H1 (cell line): ENCODE data around the gene IKZF5. TPM values are rescaled to one million over a fixed set of nuclear protein-coding genes. Genes with fewer than 3 reads are reported as not detected.

Source experiments
- CTCF ChIA-PET: fragments of 300-600 bp; sonication (Branson Sonifier 250); formaldehyde crosslinking; loops from one replicate; lab custom pipeline; 2021; ENCODE audit not compliant: partially characterized antibody; lab: Charles Lee
- POLR2A ChIA-PET: fragments of 300-600 bp; sonication (Branson Sonifier 250); formaldehyde crosslinking; loops from one replicate; lab custom pipeline; 2021; ENCODE audit warnings: inconsistent platforms; ENCODE audit not compliant: partially characterized antibody; lab: Charles Lee
- DNase-seq, 2 experiments: peaks; one replicate each; pipeline versions ENCODE4 v3.0.0 to v3.0.0-alpha.2; 2010 to 2022; ENCODE audit warnings: low spot score in 2 of 2, low read depth in 1 of 2, mixed read lengths in 1 of 2
- FAIRE-seq: peaks from 2 replicates; lab custom pipeline; 2011; peaks lifted over from hg19 to GRCh38; lab: Jason Lieb, UNC
- H2AFZ ChIP-seq: 2 replicates; pipeline ENCODE4 v1.8.1; 2012; ENCODE audit warnings: low read length, inconsistent platforms
- H2AK5ac ChIP-seq: 2 replicates; pipeline ENCODE4 v1.6.1; 2013; ENCODE audit warnings: low read depth, low read length
- H2BK120ac ChIP-seq: replicated peaks from 2 replicates; pipeline ENCODE3; 2013; ENCODE audit warnings: low read depth, low read length, inconsistent platforms
- H2BK12ac ChIP-seq: 2 replicates; pipeline ENCODE4 v1.6.1; 2013; ENCODE audit warnings: low read depth, low read length
- H2BK15ac ChIP-seq: 2 replicates; pipeline ENCODE4 v1.6.1; 2013; ENCODE audit warnings: low read length
- H2BK20ac ChIP-seq: 2 replicates; pipeline ENCODE4 v1.6.1; 2013; ENCODE audit warnings: low read length
- H2BK5ac ChIP-seq: 2 replicates; pipeline ENCODE4 v1.6.1; 2013; ENCODE audit warnings: low read depth, low read length
- H3K14ac ChIP-seq: 2 replicates; pipeline ENCODE4 v1.6.1; 2013; ENCODE audit warnings: inconsistent platforms; ENCODE audit not compliant: insufficient read length
- H3K18ac ChIP-seq: 2 replicates; pipeline ENCODE4 v1.6.1; 2013; ENCODE audit warnings: low read length; ENCODE audit errors: extremely low read depth
- H3K23ac ChIP-seq: 2 replicates; pipeline ENCODE4 v1.6.1; 2013; ENCODE audit warnings: inconsistent platforms; ENCODE audit not compliant: insufficient read length
- H3K23me2 ChIP-seq: 2 replicates; pipeline ENCODE4 v1.6.1; 2013; ENCODE audit warnings: low read depth, low read length
- H3K27ac ChIP-seq: 2 replicates; pipeline ENCODE4 v1.6.1; 2011; ENCODE audit warnings: low read depth, low read length, inconsistent platforms
- H3K27me3 ChIP-seq, 4 experiments: replicated peaks in 1 of 4; 1 replicate in 1 of 4; 2 replicates in 3 of 4; pipeline versions ENCODE4 v1.6.1 to v1.8.1; 2011 to 2013; ENCODE audit warnings: low read length in 3 of 4, mild to moderate bottlenecking in 3 of 4, inconsistent platforms in 2 of 4, mixed read lengths in 2 of 4, moderate library complexity in 1 of 4; ENCODE audit not compliant: control insufficient read depth in 3 of 4, insufficient read depth in 3 of 4; ENCODE audit errors: extremely low read depth in 1 of 4
- H3K36me3 ChIP-seq, 4 experiments: 2 replicates each; pipeline versions ENCODE4 v1.6.1 to v1.8.1; 2011 to 2013; ENCODE audit warnings: mild to moderate bottlenecking in 4 of 4, low read length in 3 of 4, moderate library complexity in 2 of 4, control low read depth in 1 of 4, inconsistent platforms in 1 of 4; ENCODE audit not compliant: insufficient read depth in 4 of 4, control insufficient read depth in 2 of 4
- H3K4ac ChIP-seq: replicated peaks from 2 replicates; pipeline ENCODE3; 2013; ENCODE audit warnings: low read length, low read depth, mixed read lengths, inconsistent platforms; ENCODE audit not compliant: insufficient read length
- H3K4me1 ChIP-seq, 4 experiments: replicated peaks in 1 of 4; 1 replicate in 1 of 4; 2 replicates in 3 of 4; pipeline versions ENCODE4 v1.6.1 to v1.8.1; 2011 to 2013; ENCODE audit warnings: low read length in 3 of 4, inconsistent platforms in 2 of 4, mixed read lengths in 1 of 4; ENCODE audit not compliant: insufficient read depth in 4 of 4, control insufficient read depth in 3 of 4
- H3K4me2 ChIP-seq, 2 experiments: 2 replicates each; pipeline versions ENCODE4 v1.6.1 to v1.8.1; 2011 to 2013; ENCODE audit warnings: low read depth in 2 of 2, low read length in 2 of 2, control low read depth in 1 of 2, inconsistent platforms in 1 of 2, mild to moderate bottlenecking in 1 of 2; ENCODE audit not compliant: insufficient read depth in 1 of 2
- H3K4me3 ChIP-seq, 4 experiments: fragments of 200-600, 300-600 bp in 1 of 4; sonication (generic), shearing (Covaris generic), sonication (Bioruptor Twin) in 1 of 4; 2 replicates each; pipeline versions ENCODE4 v1.5.1 to v1.8.1; 2011 to 2016; ENCODE audit warnings: low read length in 4 of 4, low read depth in 3 of 4, control low read depth in 2 of 4, inconsistent platforms in 2 of 4, mild to moderate bottlenecking in 2 of 4, mixed read lengths in 1 of 4, moderate library complexity in 1 of 4; ENCODE audit not compliant: insufficient read depth in 2 of 4; ENCODE audit errors: extremely low read depth in 1 of 4
- H3K56ac ChIP-seq: replicated peaks from 2 replicates; pipeline ENCODE3; 2013; ENCODE audit warnings: low read depth, mild to moderate bottlenecking, mixed read lengths, low read length, inconsistent platforms; ENCODE audit not compliant: insufficient read length
- H3K79me1 ChIP-seq: 2 replicates; pipeline ENCODE4 v1.6.1; 2013; ENCODE audit warnings: low read depth, low read length, control low read depth
- H3K79me2 ChIP-seq, 2 experiments: 2 replicates each; pipeline versions ENCODE4 v1.6.1 to v1.8.1; 2012 to 2013; ENCODE audit warnings: low read length in 2 of 2, mild to moderate bottlenecking in 2 of 2, inconsistent platforms in 1 of 2; ENCODE audit not compliant: insufficient read depth in 2 of 2, control insufficient read depth in 1 of 2
- H3K9ac ChIP-seq, 4 experiments: replicated peaks in 1 of 4; 1 replicate in 1 of 4; 2 replicates in 3 of 4; pipeline versions ENCODE4 v1.6.1 to v1.8.1; 2011 to 2013; ENCODE audit warnings: low read depth in 3 of 4, low read length in 3 of 4, control low read depth in 2 of 4, mild to moderate bottlenecking in 2 of 4, moderate library complexity in 2 of 4, inconsistent platforms in 1 of 4; ENCODE audit errors: extremely low read depth in 1 of 4
- H3K9me3 ChIP-seq, 2 experiments: 2 replicates each; pipeline versions ENCODE4 v1.6.1 to v1.8.1; 2012 to 2013; ENCODE audit warnings: mild to moderate bottlenecking in 2 of 2, moderate library complexity in 2 of 2, control low read depth in 1 of 2, inconsistent platforms in 1 of 2, low read depth in 1 of 2, low read length in 1 of 2, mixed read lengths in 1 of 2; ENCODE audit not compliant: insufficient read depth in 2 of 2
- H4K20me1 ChIP-seq, 2 experiments: replicated peaks in 1 of 2; 2 replicates each; pipeline versions ENCODE3 to v1.8.1; 2011 to 2013; ENCODE audit warnings: inconsistent platforms in 2 of 2, low read length in 2 of 2, mild to moderate bottlenecking in 1 of 2; ENCODE audit not compliant: insufficient read depth in 2 of 2, control insufficient read depth in 1 of 2
- H4K5ac ChIP-seq: 2 replicates; pipeline ENCODE4 v1.6.1; 2013; ENCODE audit warnings: low read length, low read depth, mixed read lengths, inconsistent platforms; ENCODE audit not compliant: insufficient read length
- H4K8ac ChIP-seq: 2 replicates; pipeline ENCODE4 v1.8.0; 2013; ENCODE audit warnings: mild to moderate bottlenecking, moderate library complexity, low read length, inconsistent platforms; ENCODE audit not compliant: insufficient read depth; ENCODE audit errors: extremely low read depth
- H4K91ac ChIP-seq: replicated peaks from 2 replicates; pipeline ENCODE3; 2013; ENCODE audit warnings: low read length, mixed read lengths, inconsistent platforms; ENCODE audit not compliant: insufficient read length
- BACH1 ChIP-seq: IDR thresholded peaks from 2 replicates; pipeline ENCODE4 v1.6.1; 2012; ENCODE audit warnings: low read length, improper control_type of control experiment
- EGR1 ChIP-seq: IDR thresholded peaks from 2 replicates; pipeline ENCODE4 v1.6.1; 2011; ENCODE audit warnings: low read depth, low read length, borderline replicate concordance
- FOSL1 ChIP-seq: IDR thresholded peaks from 2 replicates; pipeline ENCODE4 v1.6.1; 2011; ENCODE audit warnings: mild to moderate bottlenecking, low read depth, low read length, moderate library complexity; ENCODE audit not compliant: insufficient read depth
- HDAC2 ChIP-seq, 2 experiments: fragments of 300-600 bp in 1 of 2; sonication (generic) in 1 of 2; IDR thresholded peaks; 2 replicates each; pipeline ENCODE4 v1.6.1; 2011 to 2012; ENCODE audit warnings: low read depth in 2 of 2, low read length in 2 of 2, mild to moderate bottlenecking in 2 of 2, moderate library complexity in 2 of 2, borderline replicate concordance in 1 of 2, inconsistent platforms in 1 of 2
- JUND ChIP-seq: IDR thresholded peaks from 2 replicates; pipeline ENCODE4 v1.6.1; 2011; ENCODE audit warnings: mild to moderate bottlenecking, improper control_type of control experiment, low read length
- MAFK ChIP-seq: IDR thresholded peaks from 2 replicates; pipeline ENCODE4 v1.6.1; 2012; ENCODE audit warnings: low read depth, mild to moderate bottlenecking, improper control_type of control experiment, low read length
- PHF8 ChIP-seq: fragments of 200-600 bp; sonication (generic); conservative IDR thresholded peaks from 2 replicates; pipeline ENCODE4 v1.7.1; 2012; ENCODE audit warnings: low read depth, mild to moderate bottlenecking, inconsistent platforms, low read length, moderate library complexity
- POLR2A ChIP-seq, 2 experiments: IDR thresholded peaks; 1 replicate in 1 of 2; 2 replicates in 1 of 2; pipeline ENCODE4 v1.6.1; 2011; ENCODE audit warnings: low read depth in 2 of 2, low read length in 2 of 2, mild to moderate bottlenecking in 2 of 2; ENCODE audit errors: control extremely low read depth in 1 of 2
- POU5F1 ChIP-seq: IDR thresholded peaks from 2 replicates; pipeline ENCODE4 v1.6.1; 2011; ENCODE audit warnings: low read depth, mild to moderate bottlenecking, low read length, moderate library complexity
- SIN3A ChIP-seq, 2 experiments: IDR thresholded peaks in 1 of 2; conservative IDR thresholded peaks in 1 of 2; 2 replicates each; pipeline ENCODE4 v1.6.1; 2011 to 2012; ENCODE audit warnings: low read length in 2 of 2, improper control_type of control experiment in 1 of 2, low read depth in 1 of 2, mild to moderate bottlenecking in 1 of 2
- TAF7 ChIP-seq: optimal IDR thresholded peaks from 2 replicates; pipeline ENCODE3; 2011; ENCODE audit warnings: low read depth, mild to moderate bottlenecking, inconsistent platforms, low read length, moderate library complexity, borderline replicate concordance
- TCF12 ChIP-seq: IDR thresholded peaks from 2 replicates; pipeline ENCODE4 v1.6.1; 2011; ENCODE audit warnings: low read depth, mild to moderate bottlenecking, low read length
- whole genome bisulfite sequencing, 2 experiments: shearing (Covaris generic) in 1 of 2; methylation state at CpG; one replicate each; pipeline versions ENCODE4 v1.1.6 to v1.1.7; 2013 to 2015; ENCODE audit warnings: low lambda C conversion rate in 2 of 2, mixed read lengths in 2 of 2, inconsistent platforms in 1 of 2, low coverage in 1 of 2, missing lambda C conversion rate in 1 of 2; ENCODE audit not compliant: insufficient replicate concordance in 2 of 2, insufficient coverage in 1 of 2, insufficient read length in 1 of 2; ENCODE audit errors: extremely low coverage in 1 of 2, missing lambda C conversion rate in 1 of 2; 5-methylcytosine and 5-hydroxymethylcytosine counted together
- polyA plus RNA-seq, 7 experiments: library from polyadenylated mRNA; depleted of rRNA in 3 of 7; stranded (reverse) in 5 of 7; unstranded in 2 of 7; fragments of >200 nt in 5 of 7; fragments of 200-250 nt in 2 of 7; gene quantifications; 1 replicate in 5 of 7; 2 replicates in 1 of 7; 4 replicates in 1 of 7; pipeline versions ENCODE4 v1.2.1 to v1.2.3, GENCODE V29; 2011 to 2013; ENCODE audit warnings: missing spikeins in 2 of 7, mixed read lengths in 2 of 7
- total RNA-seq: library from RNA; stranded (reverse); fragmentation: NEBNext Ultra II Directional; extraction: Animal tissue kit (Norgen Biotek cat#: 25700); gene quantifications from 2 replicates; pipeline ENCODE4 v1.2.1, GENCODE V29; 2021

The IKZF5 gene
- total and polyA plus RNA-seq, 2 of the 8 experiments (the other 6 are each of a cell fraction or from before 2014, with no cell fraction given) = 5.2 to 15.3 TPM

- H3K79me1 ChIP-seq = no peaks in the 10 kb centered on the region
- no peak overlapping the region for H2BK20ac ChIP-seq
- peak; percentile 85 for FAIRE-seq
- H3K4me1 ChIP-seq = peaks cover 6 to 13% (median 12%) of the 10 kb centered on the region in 4 experiments; a peak in 6 of 7 replicates
- no peak overlapping the region; the same call in 1 of the 2 replicates for H3K18ac ChIP-seq
- peak overlapping the region; percentile 3 to 52; a peak in 3 of 4 replicates for H3K4me2 ChIP-seq
- H3K56ac ChIP-seq = no peak overlapping the region
- peaks cover 0 to 2% of the 10 kb centered on the region in 2 experiments; a peak in 1 of 4 replicates for H3K9me3 ChIP-seq
- no peak overlapping the region for H4K91ac ChIP-seq
- no peaks in the 10 kb centered on the region; a peak in 1 of 8 replicates for H3K36me3 ChIP-seq
- no peak overlapping the region for H3K23ac ChIP-seq
- POLR2A ChIA-PET = interaction anchor here (4.3 kb wide), 1 partner anchor 8 kb away, joined by 25 read pairs; the partner anchor contains the start of genes ACADSB and IKZF5
- no peak overlapping the region for H3K4ac ChIP-seq
- DNase-seq = peak in 1 of 2 experiments; percentile 38
- 0 out of 4 replicates have a peak, but pooled peaks cover 0 to 3% of the 10 kb centered on the region in 2 experiments for H3K79me2 ChIP-seq
- peaks cover 0 to 3% (median 1%) of the 10 kb centered on the region in 4 experiments; a peak in 4 of 7 replicates for H3K27me3 ChIP-seq
- peak overlapping the region; percentile 38; the same call in 1 of the 2 replicates for H3K27ac ChIP-seq
- H3K4me3 ChIP-seq = peak overlapping the region in 1 of 4 experiments; percentile 36; a peak in 2 of 8 replicates
- H2BK15ac ChIP-seq = no peak overlapping the region
- H2AK5ac ChIP-seq = no peak overlapping the region
- WGBS, 2 experiments = 20% methylated on average over 9 of the region's 9 CpGs; no CpG with 5 or more reads in 1 of the 2 experiments
- H3K23me2 ChIP-seq = no peaks in the 10 kb centered on the region
- H4K8ac ChIP-seq = no peak overlapping the region
- no peak overlapping the region for H2BK12ac ChIP-seq
- no peaks in the 10 kb centered on the region for H4K20me1 ChIP-seq
- no peak overlapping the region for H3K9ac ChIP-seq
- H2BK5ac ChIP-seq = no peak overlapping the region
- H4K5ac ChIP-seq = no peak overlapping the region
- H2AFZ ChIP-seq = no peak overlapping the region
- no peak overlapping the region for H2BK120ac ChIP-seq
- CTCF ChIA-PET = interaction anchor here (0.9 to 1.6 kb wide), 2 partner anchors 36 to 1496 kb away, joined by 3 to 6 read pairs; no protein-coding TSS in a partner anchor
- no peak overlapping the region for H3K14ac ChIP-seq
- TF ChIP-seq SIN3A (conservative IDR thresholded peaks at IDR 0.05 in 1 of 2, IDR thresholded peaks at IDR 0.05 in 1 of 2; ENCODE audit: low read depth in 1 of 2, low read length in 2 of 2) (no peak), POLR2A (IDR thresholded peaks at IDR 0.05; ENCODE audit: control extremely low read depth in 1 of 2, low read depth in 2 of 2, low read length in 2 of 2) (no peak), EGR1 (no peak), TAF7 (no peak), MAFK (no peak), PHF8 (no peak), JUND (no peak), HDAC2 (IDR thresholded peaks at IDR 0.05; ENCODE audit: borderline replicate concordance in 1 of 2, low read depth in 2 of 2, low read length in 2 of 2) (no peak), BACH1 (no peak), POU5F1 (no peak), FOSL1 (no peak), TCF12 (peak; percentile 80; the same call in 1 of the 2 replicates)
Measured at GRCh38 chr10:123017421-123018165, 9.0 kb upstream of the IKZF5 start.
